SK-N-SH (cell line): ENCODE data around the gene MEX3D.

Source experiments
- EP300 ChIP-seq, 2 experiments: IDR thresholded peaks; 2 replicates each; pipeline versions ENCODE4 v1.4.0 to v1.6.1; 2012; ENCODE audit warnings: borderline replicate concordance in 1 of 2, low read depth in 1 of 2, low read length in 1 of 2
- EZH2phosphoT487 ChIP-seq: fragments of 200-600 bp; sonication (generic); IDR thresholded peaks from 2 replicates; pipeline ENCODE4 v1.6.1; 2017; ENCODE audit warnings: low read depth, mixed run types, mild to moderate bottlenecking, antibody characterized with exemption, moderate library complexity, borderline replicate concordance
- GATA2 ChIP-seq: sonication (generic); formaldehyde crosslinking; IDR thresholded peaks from 2 replicates; pipeline ENCODE4 v1.5.0; 2020; ENCODE audit warnings: mild to moderate bottlenecking, missing genetic modification reagents
- MXI1 ChIP-seq: IDR thresholded peaks from 2 replicates; pipeline ENCODE4 v1.6.1; 2012; ENCODE audit warnings: mild to moderate bottlenecking, low read depth, low read length, improper control_type of control experiment
- RAD21 ChIP-seq: IDR thresholded peaks from 2 replicates; pipeline ENCODE4 v1.6.1; 2012; ENCODE audit warnings: mild to moderate bottlenecking, low read length
- REST ChIP-seq: IDR thresholded peaks from 2 replicates; pipeline ENCODE4 v1.6.1; 2012; ENCODE audit warnings: mild to moderate bottlenecking, low read depth, low read length, moderate library complexity
- SIN3A ChIP-seq: IDR thresholded peaks from 2 replicates; pipeline ENCODE4 v1.6.1; 2012; ENCODE audit warnings: low read depth, mild to moderate bottlenecking, low read length, moderate library complexity, borderline replicate concordance
- SMC3 ChIP-seq: IDR thresholded peaks from 2 replicates; pipeline ENCODE4 v1.6.1; 2012; ENCODE audit warnings: low read depth, low read length, improper control_type of control experiment
- USF2 ChIP-seq: fragments of 150-350 bp; IDR thresholded peaks from 2 replicates; pipeline ENCODE4 v1.6.1; 2017; ENCODE audit warnings: antibody characterized with exemption, low read length, low read depth, borderline replicate concordance
- TF ChIP-seq, protein P1 (sequence below): fragments of 200-600 bp; sonication (generic); IDR thresholded peaks from 2 replicates; pipeline ENCODE4 v1.6.1; 2017; ENCODE audit warnings: antibody characterized with exemption, mild to moderate bottlenecking, moderate library complexity

- TF ChIP-seq, protein P1, sequence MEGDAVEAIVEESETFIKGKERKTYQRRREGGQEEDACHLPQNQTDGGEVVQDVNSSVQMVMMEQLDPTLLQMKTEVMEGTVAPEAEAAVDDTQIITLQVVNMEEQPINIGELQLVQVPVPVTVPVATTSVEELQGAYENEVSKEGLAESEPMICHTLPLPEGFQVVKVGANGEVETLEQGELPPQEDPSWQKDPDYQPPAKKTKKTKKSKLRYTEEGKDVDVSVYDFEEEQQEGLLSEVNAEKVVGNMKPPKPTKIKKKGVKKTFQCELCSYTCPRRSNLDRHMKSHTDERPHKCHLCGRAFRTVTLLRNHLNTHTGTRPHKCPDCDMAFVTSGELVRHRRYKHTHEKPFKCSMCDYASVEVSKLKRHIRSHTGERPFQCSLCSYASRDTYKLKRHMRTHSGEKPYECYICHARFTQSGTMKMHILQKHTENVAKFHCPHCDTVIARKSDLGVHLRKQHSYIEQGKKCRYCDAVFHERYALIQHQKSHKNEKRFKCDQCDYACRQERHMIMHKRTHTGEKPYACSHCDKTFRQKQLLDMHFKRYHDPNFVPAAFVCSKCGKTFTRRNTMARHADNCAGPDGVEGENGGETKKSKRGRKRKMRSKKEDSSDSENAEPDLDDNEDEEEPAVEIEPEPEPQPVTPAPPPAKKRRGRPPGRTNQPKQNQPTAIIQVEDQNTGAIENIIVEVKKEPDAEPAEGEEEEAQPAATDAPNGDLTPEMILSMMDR = peak; percentile 36; the same call in 1 of the 2 replicates
- TF ChIP-seq SMC3 (no peak), EP300 (IDR thresholded peaks at IDR 0.05; ENCODE audit: borderline replicate concordance in 1 of 2, low read depth in 1 of 2, low read length in 1 of 2) (no peak), SIN3A (no peak), USF2 (no peak), MXI1 (no peak), REST (no peak), EZH2phosphoT487 (no peak), RAD21 (no peak), GATA2 (CRISPR knock-in tag) (no peak)
Observed at GRCh38 chr19:1601613-1602064, 33.5 kb upstream of the MEX3D start.
